Liver (tissue), 9 donors: Measurements from ENCODE around the gene TTC33. TPM values are rescaled to one million over a fixed set of nuclear protein-coding genes. Genes with fewer than 3 reads are reported as not detected.

Source experiments
- DNase-seq: peaks from one replicate; pipeline ENCODE4 v3.0.0-alpha.2; 2017; ENCODE audit warnings: low spot score
- H3K27ac ChIP-seq, 2 donors: one replicate each; pipeline ENCODE4 v1.7.0; 2013; ENCODE audit warnings: inconsistent platforms in 2 of 2, low read length in 2 of 2, control low read depth in 1 of 2, low read depth in 1 of 2, mild to moderate bottlenecking in 1 of 2
- H3K27me3 ChIP-seq, 4 donors: one replicate each; pipeline versions ENCODE4 v1.6.1 to v1.7.0; 2013; ENCODE audit warnings: low read length in 3 of 4, inconsistent platforms in 1 of 4, mild to moderate bottlenecking in 1 of 4, moderate library complexity in 1 of 4; ENCODE audit not compliant: control insufficient read depth in 4 of 4, insufficient read depth in 4 of 4
- H3K36me3 ChIP-seq, 4 donors: one replicate each; pipeline versions ENCODE4 v1.6.1 to v1.7.0; 2013; ENCODE audit warnings: low read length in 3 of 4, mild to moderate bottlenecking in 3 of 4, low read depth in 1 of 4, moderate library complexity in 1 of 4; ENCODE audit not compliant: control insufficient read depth in 4 of 4, insufficient read depth in 3 of 4
- H3K4me1 ChIP-seq, 4 donors: one replicate each; pipeline versions ENCODE4 v1.6.1 to v1.7.0; 2013; ENCODE audit warnings: low read length in 3 of 4, mild to moderate bottlenecking in 3 of 4, moderate library complexity in 1 of 4; ENCODE audit not compliant: control insufficient read depth in 4 of 4, insufficient read depth in 4 of 4
- H3K4me3 ChIP-seq, 3 donors: one replicate each; pipeline versions ENCODE4 v1.6.1 to v1.7.0; 2013; ENCODE audit warnings: low read length in 3 of 3, control low read depth in 1 of 3, low read depth in 1 of 3, mild to moderate bottlenecking in 1 of 3
- H3K9ac ChIP-seq, 2 donors: one replicate each; pipeline ENCODE4 v1.7.0; 2013; ENCODE audit warnings: low read length in 2 of 2, mild to moderate bottlenecking in 2 of 2, moderate library complexity in 2 of 2, control low read depth in 1 of 2, low read depth in 1 of 2
- H3K9me3 ChIP-seq, 4 donors: one replicate each; pipeline versions ENCODE4 v1.6.1 to v1.7.0; 2013; ENCODE audit warnings: low read length in 3 of 4; ENCODE audit not compliant: control insufficient read depth in 4 of 4
- EGR1 ChIP-seq, 2 donors: IDR thresholded peaks; 2 replicates each; pipeline ENCODE4 v1.6.1; 2016 to 2018; ENCODE audit warnings: antibody characterized with exemption in 2 of 2, low read depth in 2 of 2
- FOXA1 ChIP-seq: IDR thresholded peaks from 2 replicates; pipeline ENCODE4 v1.6.1; 2016; ENCODE audit warnings: antibody characterized with exemption
- FOXA2 ChIP-seq: IDR thresholded peaks from 2 replicates; pipeline ENCODE4 v1.6.1; 2016; ENCODE audit warnings: antibody characterized with exemption
- GABPA ChIP-seq, 2 donors: IDR thresholded peaks in 1 of 2; conservative IDR thresholded peaks in 1 of 2; 2 replicates each; pipeline ENCODE4 v1.6.1; 2016; ENCODE audit warnings: antibody characterized with exemption in 2 of 2, mild to moderate bottlenecking in 1 of 2, moderate library complexity in 1 of 2
- HNF4A ChIP-seq, 2 donors: conservative IDR thresholded peaks; 2 replicates each; pipeline ENCODE4 v1.6.1; 2016; ENCODE audit warnings: antibody characterized with exemption in 2 of 2, mild to moderate bottlenecking in 2 of 2
- HNF4G ChIP-seq: IDR thresholded peaks from 2 replicates; pipeline ENCODE4 v1.6.1; 2016; ENCODE audit warnings: antibody characterized with exemption
- JUND ChIP-seq, 2 donors: IDR thresholded peaks; 2 replicates each; pipeline ENCODE4 v1.6.1; 2016; ENCODE audit warnings: antibody characterized with exemption in 2 of 2
- NR2F2 ChIP-seq: IDR thresholded peaks from 2 replicates; pipeline ENCODE4 v1.6.1; 2016; ENCODE audit warnings: antibody characterized with exemption
- RAD21 ChIP-seq, 2 donors: IDR thresholded peaks; 2 replicates each; pipeline ENCODE4 v1.6.1; 2016; ENCODE audit warnings: antibody characterized with exemption in 2 of 2, mild to moderate bottlenecking in 2 of 2
- REST ChIP-seq: IDR thresholded peaks from 2 replicates; pipeline ENCODE4 v1.6.1; 2016; ENCODE audit warnings: antibody characterized with exemption, mild to moderate bottlenecking
- RXRA ChIP-seq, 2 donors: IDR thresholded peaks; 2 replicates each; pipeline ENCODE4 v1.6.1; 2017 to 2018; ENCODE audit warnings: antibody characterized with exemption in 2 of 2, mild to moderate bottlenecking in 1 of 2
- SP1 ChIP-seq: IDR thresholded peaks from 2 replicates; pipeline ENCODE4 v1.6.1; 2018; ENCODE audit warnings: antibody characterized with exemption, mild to moderate bottlenecking
- TAF1 ChIP-seq: conservative IDR thresholded peaks from 2 replicates; pipeline ENCODE4 v1.6.1; 2016; ENCODE audit warnings: antibody characterized with exemption, mild to moderate bottlenecking
- YY1 ChIP-seq: IDR thresholded peaks from 2 replicates; pipeline ENCODE4 v1.6.1; 2016; ENCODE audit warnings: antibody characterized with exemption, mild to moderate bottlenecking
- WGBS: extraction: QIAGEN DNeasy Blood & Tissue Kit; methylation state at CpG from one replicate; pipeline ENCODE4 v1.1.7; 2013; 5-methylcytosine and 5-hydroxymethylcytosine counted together
- polyA plus RNA-seq, 2 donors: library from polyadenylated mRNA; stranded (reverse) in 1 of 2; unstranded in 1 of 2; fragments of 200-250 nt in 1 of 2; fragments of >200 nt in 1 of 2; fragmentation: Nextera tagmentation in 1 of 2; extraction: Ambion mirVana in 1 of 2; gene quantifications; one replicate each; pipeline versions ENCODE4 v1.2.1 to v1.2.3, GENCODE V29; 2013 to 2015
- total RNA-seq, 2 donors: library from RNA; depleted of rRNA; stranded (reverse); fragments of >200 nt; gene quantifications; one replicate each; pipeline ENCODE4 v1.2.3, GENCODE V29; 2014
- TF ChIP-seq, protein P1 (sequence below): IDR thresholded peaks from 2 replicates; pipeline ENCODE4 v1.6.1; 2016; ENCODE audit warnings: antibody characterized with exemption
- TF ChIP-seq, protein P2 (sequence below): IDR thresholded peaks from 2 replicates; pipeline ENCODE4 v1.6.1; 2016; ENCODE audit warnings: antibody characterized with exemption
- TF ChIP-seq, protein P3 (sequence below): fragments of 150-350 bp; IDR thresholded peaks from 2 replicates; pipeline ENCODE4 v1.5.1; 2017; ENCODE audit warnings: improper control_type of control experiment, low read depth, low read length; ENCODE audit not compliant: missing input control
- TF ChIP-seq, protein P4 (sequence below): IDR thresholded peaks from 2 replicates; pipeline ENCODE4 v1.6.1; 2016; ENCODE audit warnings: antibody characterized with exemption
- donor health status: healthy.
- donor health status: healthy.
- donor health status: healthy.
- donor health status: healthy.
- donor health status: healthy.

Gene TTC33
- total and polyA plus RNA-seq, 4 donors = 4.3 to 12.0 (median 7.6) TPM

DNA sequence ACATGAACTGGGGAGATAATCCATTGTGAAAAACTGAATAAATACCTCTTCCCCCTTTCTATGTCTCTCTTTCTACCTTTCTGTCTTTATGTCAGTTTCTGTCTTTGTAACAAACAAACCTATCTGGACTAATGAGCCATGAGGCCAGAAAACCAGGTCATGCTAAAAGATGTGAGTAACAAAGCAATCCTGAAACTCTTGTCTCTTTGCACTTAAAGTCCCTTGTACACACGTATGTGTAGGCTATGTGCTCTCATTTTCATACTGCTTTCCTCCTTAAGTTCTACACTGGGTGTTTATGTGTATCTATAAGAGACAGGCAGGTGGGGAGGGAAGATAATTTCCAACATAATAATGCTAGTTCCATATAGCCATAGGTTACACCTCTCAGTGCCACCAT, 199.9 kb downstream of the TTC33 start:
- no peaks in the 10 kb centered on the region for H3K9me3 ChIP-seq
- no peak overlapping the region for H3K27ac ChIP-seq
- whole genome bisulfite sequencing = 86% methylated on average over 1 of the region's 1 CpG
- H3K27me3 ChIP-seq = peaks cover 0 to 3% (median 0%) of the 10 kb centered on the region in 4 donors
- H3K4me3 ChIP-seq = no peak overlapping the region
- H3K36me3 ChIP-seq = no peaks in the 10 kb centered on the region
- DNase-seq = no peak
- TF ChIP-seq HNF4G = no peak
- no peak for TF ChIP-seq EGR1 (IDR thresholded peaks at IDR 0.05; ENCODE audit: low read depth in 2 of 2)
- TF ChIP-seq JUND (IDR thresholded peaks at IDR 0.05) = no peak
- TF ChIP-seq YY1 = no peak
- TF ChIP-seq SP1 = no peak
- TF ChIP-seq TAF1 = no peak
- no peak for TF ChIP-seq REST
- TF ChIP-seq, protein P1, sequence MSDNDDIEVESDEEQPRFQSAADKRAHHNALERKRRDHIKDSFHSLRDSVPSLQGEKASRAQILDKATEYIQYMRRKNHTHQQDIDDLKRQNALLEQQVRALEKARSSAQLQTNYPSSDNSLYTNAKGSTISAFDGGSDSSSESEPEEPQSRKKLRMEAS = no peak
- TF ChIP-seq FOXA2 = no peak
- no peak for TF ChIP-seq RXRA (IDR thresholded peaks at IDR 0.05)
- no peak for TF ChIP-seq RAD21 (IDR thresholded peaks at IDR 0.05)
- TF ChIP-seq, protein P2, sequence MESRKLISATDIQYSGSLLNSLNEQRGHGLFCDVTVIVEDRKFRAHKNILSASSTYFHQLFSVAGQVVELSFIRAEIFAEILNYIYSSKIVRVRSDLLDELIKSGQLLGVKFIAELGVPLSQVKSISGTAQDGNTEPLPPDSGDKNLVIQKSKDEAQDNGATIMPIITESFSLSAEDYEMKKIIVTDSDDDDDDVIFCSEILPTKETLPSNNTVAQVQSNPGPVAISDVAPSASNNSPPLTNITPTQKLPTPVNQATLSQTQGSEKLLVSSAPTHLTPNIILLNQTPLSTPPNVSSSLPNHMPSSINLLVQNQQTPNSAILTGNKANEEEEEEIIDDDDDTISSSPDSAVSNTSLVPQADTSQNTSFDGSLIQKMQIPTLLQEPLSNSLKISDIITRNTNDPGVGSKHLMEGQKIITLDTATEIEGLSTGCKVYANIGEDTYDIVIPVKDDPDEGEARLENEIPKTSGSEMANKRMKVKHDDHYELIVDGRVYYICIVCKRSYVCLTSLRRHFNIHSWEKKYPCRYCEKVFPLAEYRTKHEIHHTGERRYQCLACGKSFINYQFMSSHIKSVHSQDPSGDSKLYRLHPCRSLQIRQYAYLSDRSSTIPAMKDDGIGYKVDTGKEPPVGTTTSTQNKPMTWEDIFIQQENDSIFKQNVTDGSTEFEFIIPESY = no peak
- no peak for TF ChIP-seq NR2F2
- TF ChIP-seq, protein P3, sequence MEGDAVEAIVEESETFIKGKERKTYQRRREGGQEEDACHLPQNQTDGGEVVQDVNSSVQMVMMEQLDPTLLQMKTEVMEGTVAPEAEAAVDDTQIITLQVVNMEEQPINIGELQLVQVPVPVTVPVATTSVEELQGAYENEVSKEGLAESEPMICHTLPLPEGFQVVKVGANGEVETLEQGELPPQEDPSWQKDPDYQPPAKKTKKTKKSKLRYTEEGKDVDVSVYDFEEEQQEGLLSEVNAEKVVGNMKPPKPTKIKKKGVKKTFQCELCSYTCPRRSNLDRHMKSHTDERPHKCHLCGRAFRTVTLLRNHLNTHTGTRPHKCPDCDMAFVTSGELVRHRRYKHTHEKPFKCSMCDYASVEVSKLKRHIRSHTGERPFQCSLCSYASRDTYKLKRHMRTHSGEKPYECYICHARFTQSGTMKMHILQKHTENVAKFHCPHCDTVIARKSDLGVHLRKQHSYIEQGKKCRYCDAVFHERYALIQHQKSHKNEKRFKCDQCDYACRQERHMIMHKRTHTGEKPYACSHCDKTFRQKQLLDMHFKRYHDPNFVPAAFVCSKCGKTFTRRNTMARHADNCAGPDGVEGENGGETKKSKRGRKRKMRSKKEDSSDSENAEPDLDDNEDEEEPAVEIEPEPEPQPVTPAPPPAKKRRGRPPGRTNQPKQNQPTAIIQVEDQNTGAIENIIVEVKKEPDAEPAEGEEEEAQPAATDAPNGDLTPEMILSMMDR = no peak
- TF ChIP-seq GABPA (IDR thresholded peaks at IDR 0.05 in 1 of 2, conservative IDR thresholded peaks at IDR 0.05 in 1 of 2) = no peak
- no peak for TF ChIP-seq HNF4A (conservative IDR thresholded peaks at IDR 0.05)
- TF ChIP-seq, protein P4, sequence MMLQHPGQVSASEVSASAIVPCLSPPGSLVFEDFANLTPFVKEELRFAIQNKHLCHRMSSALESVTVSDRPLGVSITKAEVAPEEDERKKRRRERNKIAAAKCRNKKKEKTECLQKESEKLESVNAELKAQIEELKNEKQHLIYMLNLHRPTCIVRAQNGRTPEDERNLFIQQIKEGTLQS = no peak
- TF ChIP-seq FOXA1 = no peak
- H3K9ac ChIP-seq = no peak overlapping the region
- H3K4me1 ChIP-seq = no peaks in the 10 kb centered on the region
